NCI-H345 treated with DMSO at 0.1 percent for 48 hours (cell line): Measurements from ENCODE around the gene RAD51D.
"Not testable (repeated sequence)": the region's sequence is repeated elsewhere in the genome, so short reads cannot be mapped to it uniquely, and the experiment has no call there.

Source experiments
- DNase-seq: peaks from one replicate; lab custom pipeline; 2025; ENCODE audit not compliant: unreplicated experiment; lab: John Stamatoyannopoulos, UW

RAD51D gene

DNA sequence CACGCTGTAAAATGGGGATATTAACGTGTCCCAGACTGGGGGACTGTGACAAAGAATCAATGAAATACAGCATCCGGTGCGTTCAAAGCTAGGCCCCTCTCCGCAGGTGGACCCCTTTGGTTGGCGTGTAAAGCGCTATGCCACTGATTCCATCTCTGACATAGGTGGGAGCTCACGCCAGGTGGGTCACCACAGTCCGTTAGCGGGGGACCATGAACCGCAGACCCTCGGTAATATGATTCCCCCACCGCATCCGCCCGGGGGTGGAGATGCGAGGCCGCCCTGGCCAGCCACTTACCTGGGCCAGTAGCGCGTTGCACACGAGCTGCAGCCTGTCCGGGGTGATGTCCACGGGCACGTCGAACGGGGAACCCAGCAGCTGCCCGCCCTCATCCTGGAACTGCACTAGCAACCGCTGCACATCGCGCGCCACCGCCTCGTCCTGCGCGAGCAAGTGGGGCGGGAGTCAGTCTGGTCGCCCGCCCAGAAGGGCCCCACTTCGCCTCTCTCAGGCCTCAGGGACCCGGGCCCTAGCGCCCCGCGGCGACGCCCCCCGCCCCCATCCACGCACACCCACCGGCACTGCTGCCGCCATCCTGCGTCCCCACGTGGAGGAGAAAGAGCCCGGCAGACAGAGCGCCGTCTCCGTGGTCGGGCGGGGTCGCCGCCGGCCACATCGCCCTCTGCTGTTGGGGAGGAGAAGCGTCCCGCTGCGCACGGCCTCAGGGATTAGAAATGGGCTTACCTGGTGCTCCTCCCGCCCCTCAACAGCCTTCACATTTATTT is 22.2 kb upstream of the RAD51D start, which contains the start of gene NLE1:
Gene NLE1, minus strand, starts transcription at position 623 of the 786 bp plus-strand sequence. Its CDS starts 28 bp downstream, at position 595.
- peak; percentile 66 for DNase-seq

DNA sequence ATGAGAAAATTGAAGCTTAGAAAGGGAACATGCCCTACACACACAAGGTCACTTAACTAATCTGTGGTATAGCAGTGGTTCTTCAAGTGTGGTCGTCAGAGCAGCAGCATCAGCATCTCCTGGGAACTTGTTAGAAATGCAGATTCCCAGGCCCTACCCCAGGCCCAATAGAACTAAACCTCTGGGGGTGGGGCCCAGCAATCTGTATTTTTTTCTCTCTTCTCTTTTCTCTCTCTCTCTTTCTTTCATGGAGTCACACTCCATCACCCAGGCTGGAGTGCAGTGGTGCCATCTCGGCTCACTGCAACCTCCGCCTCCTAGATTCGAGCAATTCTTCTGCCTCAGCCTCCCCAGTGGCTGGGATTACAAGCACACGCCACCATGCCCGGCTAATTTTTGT is 18.6 kb upstream of the RAD51D start:
- no peak for DNase-seq

DNA sequence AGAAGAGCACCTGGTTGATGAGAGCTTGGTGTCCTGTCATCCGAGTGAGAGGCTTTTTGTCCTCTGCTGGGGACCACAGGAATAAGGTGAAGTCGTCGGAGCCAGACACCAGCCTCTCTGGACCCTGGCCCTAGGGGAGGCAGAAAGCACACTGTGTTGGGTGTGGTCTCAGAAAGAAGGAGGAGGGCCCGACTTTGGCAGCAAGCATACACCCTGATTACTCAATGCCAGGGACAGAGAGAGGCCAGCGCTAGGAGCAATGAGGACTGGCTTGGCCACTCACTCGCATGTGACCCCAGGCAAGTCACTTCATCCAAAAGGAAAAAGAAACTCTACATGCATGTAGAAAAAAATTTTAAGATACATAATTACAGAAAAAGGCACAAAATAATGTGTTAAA is 15.7 kb upstream of the RAD51D start:
- DNase-seq, result no peak

DNA sequence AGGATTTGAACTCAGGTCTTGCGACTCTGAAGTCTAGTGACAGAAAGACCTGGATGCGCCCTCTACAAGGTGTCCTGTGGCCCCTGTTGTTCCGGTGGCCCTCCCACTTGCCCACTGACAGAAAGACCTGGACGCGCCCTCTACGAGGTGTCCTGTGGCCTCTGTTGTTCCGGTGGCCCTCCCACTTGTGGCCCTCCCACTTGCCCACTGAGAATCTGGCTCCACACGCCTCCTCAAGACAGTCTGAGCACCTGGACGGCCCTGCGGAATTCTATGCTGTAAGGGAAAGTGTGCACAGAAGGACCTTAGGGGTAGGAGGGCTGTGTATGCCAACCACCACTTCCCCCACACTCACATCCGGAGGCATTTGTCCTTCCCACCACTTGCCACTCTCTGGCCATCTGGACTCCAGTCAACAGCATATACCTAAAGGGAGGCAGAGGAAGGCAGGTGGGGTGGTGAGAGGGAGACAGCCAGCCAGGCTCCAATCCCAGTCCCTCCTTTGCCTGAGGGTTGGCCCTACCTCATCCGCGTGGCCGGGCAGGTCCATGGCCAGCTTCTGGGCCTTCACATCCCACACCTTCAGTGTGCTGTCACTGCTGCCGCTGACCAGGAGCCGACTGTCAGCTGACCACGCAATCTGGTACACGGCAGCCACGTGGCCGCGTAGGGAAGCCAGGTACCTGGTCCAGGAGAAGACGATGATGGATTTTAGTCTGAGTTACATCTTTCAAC is 13.3 kb upstream of the RAD51D start:
- DNase-seq, result no peak

DNA sequence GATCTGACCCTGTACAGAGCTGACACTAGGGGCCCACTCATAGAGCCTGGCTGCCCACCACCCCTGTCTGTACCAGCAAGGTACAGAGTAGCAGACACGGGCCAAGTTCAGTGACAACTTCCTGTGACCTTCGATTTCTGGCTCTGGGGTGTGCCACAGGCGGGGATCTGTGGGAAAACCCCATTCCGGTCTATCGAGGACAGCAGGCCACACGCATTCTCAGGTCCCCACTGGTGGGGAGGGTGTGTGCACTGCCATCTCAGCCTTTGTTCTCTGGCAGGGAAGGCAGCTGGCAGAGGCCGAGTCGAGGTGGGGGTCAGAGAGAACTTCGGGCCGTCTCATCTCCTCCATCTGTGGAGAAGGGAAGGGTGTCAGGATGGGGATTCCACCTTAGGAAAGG is 12.4 kb upstream of the RAD51D start:
- DNase-seq, result no peak

DNA sequence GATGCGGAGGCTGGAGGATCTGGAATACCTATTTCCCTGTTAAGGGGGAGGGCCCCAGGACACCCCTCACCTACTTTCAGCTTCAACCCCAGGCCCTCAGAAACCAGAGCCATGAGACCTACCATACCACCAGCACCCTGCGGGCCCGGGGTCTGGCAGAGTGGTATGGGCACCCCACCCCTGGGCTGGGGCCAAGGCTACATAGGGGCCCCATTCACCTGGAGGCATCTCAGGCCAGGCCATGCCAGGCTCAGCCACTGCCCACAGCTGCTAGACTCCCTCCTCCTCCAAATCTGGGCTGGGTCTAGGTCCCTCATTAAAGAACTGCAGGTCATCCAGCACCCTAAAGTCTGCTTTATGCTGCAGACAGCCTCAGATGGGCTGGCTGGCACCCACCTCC is 10.7 kb upstream of the RAD51D start:
- DNase-seq, result no peak

DNA sequence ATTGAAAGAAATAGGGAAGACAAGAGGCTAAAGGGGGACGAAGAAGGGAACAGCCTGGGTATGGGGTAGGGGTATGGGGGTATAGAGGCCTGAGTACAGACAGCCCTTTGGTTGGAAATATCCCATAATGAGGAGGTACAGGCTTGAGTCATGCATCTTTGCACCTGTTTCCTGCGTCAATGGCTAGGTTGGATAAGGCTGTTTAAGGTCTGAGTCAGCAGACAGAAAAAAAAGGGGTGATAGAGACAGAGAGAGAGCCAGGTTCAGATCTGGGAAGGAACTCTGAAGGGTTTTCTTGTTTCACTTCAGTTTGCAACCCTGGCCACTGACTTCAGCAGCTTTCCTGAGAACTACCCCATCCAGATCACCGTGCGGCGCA is 10.3 kb upstream of the RAD51D start:
- DNase-seq, result no peak

DNA sequence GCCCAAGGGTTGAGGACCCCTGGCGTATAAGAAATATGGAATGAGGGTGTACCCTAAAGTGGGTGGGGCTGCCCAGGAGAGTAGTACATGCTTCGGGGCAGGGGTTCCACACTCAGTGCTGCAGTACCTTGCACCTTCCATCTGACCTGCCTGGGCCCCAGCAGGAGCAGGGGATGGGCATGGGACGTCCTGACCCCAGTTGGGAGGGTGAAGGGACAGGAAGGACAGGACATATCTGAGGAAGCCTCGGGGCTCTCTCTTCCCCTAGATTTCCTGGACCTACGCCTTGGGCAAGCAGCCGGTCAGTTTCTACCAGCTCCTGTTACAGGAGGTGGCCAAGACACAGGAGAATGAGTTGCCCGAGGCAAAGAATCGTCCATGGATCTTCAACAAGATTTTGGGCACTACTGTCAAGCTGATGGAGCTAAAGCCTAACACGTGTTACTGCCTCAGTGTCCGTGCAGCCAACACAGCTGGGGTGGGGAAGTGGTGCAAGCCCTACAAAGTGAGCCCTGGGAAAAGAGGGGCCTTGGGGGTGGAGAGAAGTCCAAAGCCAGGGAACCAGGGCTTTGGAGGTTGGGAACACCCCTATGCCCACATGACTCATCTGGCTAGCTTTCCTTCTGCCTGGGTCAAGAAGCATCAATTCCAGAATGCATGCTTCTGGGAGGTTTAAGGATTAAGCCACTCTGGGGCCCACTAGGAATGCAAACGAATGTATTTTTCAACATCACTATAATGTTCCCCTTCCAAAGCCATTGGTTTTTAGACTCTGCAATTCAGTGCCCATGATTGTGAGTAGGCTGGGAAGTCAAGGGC is 9.7 kb upstream of the RAD51D start:
- DNase-seq, result no peak

DNA sequence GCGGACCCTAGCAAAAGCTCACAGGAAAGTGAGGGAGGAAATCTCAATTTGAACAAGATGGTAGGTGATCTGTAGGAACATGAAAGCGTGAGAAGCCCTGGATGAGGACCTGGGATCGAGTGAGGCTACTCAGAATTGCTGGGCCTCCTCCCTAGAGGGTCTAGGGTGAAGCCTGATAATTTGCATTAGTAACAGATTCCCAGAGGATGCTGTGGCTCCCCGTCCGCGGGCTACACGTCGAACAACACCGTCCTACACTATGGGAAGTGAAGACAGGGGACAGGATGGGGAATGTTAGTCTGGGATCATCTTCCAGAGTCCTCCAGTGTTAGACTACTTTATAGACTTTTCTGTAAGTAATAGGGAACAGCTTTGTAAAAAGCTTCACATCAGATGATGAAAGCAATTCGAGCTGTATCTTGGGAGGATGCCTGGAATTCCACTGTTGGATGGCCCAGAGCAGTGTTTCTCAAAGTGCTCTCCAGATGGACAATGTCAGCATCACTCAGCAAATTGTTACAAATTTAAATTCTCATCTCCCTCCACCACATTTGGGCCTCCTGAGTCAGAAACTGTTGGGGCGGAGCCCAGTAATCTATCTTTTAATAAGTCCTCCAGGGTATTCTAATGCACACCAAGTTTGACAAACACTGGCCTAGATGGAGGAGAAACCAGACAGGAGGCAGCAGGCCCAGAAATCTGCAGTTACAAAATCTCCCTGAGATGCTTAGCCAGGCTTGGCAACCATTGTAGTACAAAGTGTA is 8.3 kb upstream of the RAD51D start:
- no peak for DNase-seq

DNA sequence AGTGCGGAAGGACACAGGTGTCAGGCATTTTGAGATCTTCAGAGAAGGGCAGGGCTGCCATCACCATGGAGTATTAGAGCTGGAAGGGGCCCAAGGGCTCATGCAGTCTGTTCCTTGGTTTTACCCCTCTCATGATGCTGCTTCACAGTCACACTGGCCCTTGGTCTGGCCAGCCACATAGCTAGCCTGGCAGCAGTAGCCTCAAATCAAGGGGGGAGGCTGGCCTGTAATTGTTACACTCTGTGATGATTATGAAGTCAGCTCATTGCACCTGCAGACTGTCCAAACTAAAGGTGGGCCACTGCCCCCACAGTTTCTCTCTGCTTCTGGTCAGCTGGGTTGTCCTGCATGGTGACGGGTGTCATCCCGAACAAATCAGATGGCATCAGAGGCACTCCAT is 1.7 kb upstream of the RAD51D start, which contains the start of gene FNDC8:
Gene FNDC8, plus strand, starts transcription at position 301 of the 400 bp plus-strand sequence. Its CDS starts 79 bp downstream, at position 380.
- no peak for DNase-seq

DNA sequence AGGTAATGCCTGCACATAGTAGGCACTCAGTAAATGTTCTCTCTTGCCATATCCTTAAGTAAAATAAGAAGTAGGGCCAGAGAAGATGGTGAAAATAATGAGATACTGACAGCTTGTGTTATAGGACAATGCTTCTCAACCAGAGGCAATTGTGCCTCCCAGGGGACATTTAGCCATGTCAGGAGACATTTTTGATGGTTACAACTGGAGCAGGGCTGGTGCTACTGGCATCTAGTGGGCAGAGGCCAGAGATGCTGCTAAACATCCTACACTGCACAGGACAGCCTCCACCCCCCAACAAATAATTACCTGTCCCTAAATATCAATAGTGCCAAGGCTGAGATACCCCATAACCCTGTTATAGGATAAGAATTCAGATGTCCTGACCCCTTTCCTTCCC is 1.7 kb downstream of the RAD51D start:
- DNase-seq, result no peak

DNA sequence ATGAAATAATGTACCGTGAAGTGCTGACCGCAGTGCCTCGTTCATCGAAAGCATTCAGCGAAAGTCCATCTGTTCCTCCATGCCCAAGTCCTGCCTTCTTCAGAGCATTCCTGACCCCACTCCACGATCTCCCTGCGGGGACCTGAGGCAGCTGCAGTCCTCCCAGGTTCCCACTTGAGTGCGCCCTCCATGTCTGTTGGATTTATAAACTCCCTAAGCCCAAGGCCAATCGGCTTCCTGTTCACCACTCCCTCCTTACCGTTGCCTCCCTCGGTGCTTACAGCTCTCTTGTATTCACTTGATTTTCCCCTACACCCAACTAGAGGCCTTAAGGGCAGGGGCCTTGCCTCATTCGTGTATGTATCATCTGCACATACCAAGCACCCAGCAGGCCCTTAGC is 2.8 kb downstream of the RAD51D start:
- no peak for DNase-seq

DNA sequence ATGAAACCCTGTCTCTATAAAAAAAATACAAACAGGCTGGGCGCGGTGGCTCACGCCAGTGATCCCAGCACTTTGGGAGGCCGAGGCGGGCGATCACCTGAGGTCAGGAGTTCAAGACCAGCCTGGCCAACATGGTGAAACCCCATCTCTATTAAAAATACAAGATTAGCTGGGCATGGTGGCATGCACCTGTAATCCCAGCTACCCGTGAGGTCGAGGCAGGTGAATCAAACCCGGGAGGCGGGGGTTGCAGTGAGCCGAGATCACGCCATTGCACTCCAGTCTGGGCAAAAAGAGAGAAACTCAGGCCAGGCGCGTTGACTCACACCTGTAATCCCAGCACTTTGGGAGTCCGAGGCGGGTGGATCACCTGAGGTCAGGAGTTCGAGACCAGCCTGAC is 8.9 kb downstream of the RAD51D start:
- not testable (repeated sequence) for DNase-seq

DNA sequence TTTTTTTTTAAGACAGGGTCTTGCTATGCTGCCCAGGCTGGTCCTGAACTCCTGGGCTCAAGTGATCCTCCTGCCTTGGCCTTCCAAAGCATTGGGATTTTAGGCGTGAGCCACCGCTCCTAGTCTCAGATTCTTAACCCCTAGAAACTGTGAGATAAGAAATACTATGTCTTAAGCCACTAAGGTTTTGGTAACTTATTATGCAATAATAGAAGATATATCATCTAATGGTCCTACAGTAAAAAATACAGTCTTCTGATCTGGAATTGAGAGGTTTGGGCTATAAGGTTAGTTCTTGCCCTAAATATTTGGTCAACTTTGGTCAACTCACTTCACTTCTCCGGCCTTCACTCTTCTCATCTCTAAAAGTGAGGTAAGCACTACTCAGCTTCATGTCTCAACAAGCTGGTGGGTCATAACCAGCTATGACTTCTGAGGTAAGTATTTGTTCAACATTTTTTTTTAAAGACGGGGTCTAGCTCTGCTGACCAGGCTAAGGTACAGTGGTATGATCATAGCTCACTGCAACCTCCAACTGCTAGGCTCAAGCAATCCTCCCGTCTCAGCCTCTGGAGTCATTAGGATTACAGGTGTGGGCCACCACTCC is 14.7 kb downstream of the RAD51D start:
- DNase-seq, result no peak

DNA sequence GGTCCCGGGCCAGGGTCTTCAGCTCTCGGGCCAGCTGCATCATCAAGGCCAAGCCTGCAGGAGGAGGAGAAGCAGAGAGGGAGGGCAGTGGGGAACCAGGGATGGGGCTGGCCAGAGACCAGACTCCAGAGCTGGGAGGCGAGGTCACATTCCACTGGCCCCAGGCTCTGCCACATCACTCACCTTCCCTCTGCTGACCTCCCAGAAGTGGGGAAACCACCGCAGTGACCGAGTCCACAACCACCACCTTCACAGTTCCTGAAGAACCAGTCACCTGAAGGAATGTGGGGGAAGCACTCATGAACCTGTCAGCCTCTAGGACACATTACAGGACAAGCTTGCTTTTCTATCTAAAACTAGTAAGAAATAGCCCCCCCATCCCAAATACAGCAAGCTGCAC is 16.4 kb downstream of the RAD51D start:
- no peak for DNase-seq

DNA sequence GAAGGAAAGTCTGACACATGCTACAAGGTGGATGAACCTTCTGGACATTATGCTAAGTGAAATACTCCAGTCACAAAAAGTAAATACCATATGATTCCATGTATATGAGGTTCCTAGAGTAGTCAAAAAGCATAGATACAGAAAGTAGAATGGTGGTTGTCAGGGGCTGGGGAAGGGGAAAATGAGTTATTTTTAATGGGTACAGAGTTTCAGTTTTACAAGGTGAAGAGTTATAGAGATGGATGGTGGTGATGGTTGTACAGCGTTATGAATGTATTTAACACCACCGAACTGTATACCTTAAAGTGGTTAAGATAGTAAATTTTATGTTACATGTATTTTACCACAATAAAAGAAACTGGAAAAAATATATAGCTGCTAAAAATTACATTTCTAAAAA is 17.9 kb downstream of the RAD51D start:
- no peak for DNase-seq

DNA sequence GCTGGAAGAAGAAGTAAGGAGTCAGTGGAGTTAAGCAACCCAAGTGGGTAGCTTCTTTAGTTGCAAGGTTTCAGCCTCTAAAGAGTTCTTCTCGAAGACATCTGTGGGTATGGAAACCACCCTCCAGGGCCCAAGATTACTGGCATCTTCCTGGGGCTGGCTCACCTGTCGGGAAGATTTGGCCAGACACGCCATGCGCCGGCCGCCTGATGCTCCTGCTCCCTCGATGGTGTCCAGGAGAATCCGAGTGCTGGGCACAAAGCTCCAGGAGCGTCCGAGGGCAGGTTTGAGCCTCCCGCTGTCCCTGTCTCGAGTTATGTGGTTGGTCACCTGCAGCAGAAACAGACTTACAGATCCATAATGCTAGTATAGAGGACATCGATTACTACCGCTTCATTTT is 18.6 kb downstream of the RAD51D start:
- no peak for DNase-seq

DNA sequence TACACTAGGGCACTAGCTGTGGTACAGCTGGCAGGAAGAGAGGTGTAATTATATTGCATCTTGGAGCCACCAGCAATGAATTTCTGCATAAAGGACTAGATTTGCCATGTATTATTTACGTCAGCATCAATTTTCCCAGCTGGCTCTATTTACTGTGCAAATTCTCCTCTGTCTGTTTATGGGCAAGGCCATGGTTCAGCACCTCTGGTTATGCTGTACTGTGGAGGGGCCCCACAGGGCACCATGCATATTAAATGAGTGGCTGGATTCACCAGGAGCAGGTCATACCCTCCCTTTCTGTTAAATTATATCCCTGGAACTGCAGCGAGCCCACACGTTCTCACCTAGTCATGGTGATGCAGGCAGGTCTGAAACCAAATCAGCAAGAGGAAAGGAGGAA is 19.8 kb downstream of the RAD51D start:
- no peak for DNase-seq

DNA sequence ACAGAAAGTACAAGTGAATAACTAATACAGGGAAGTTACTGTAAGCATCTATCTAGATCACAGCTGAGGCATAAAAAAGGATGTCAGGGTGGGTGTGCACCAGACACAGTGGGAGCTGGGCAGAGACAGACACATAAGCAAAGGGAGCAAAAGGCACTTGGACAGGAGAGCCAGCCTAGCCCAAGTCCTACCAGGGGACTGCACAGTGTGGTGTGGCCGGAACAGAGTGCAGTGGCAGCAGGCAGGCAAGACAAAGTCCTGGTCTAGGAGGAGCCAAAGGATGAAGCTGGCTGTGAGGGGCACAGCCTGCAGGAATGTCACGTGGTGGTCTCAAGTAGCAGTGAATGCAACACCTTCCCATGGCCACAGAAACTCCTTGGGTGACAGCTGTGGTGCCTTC is 21.9 kb downstream of the RAD51D start:
- no peak for DNase-seq

DNA sequence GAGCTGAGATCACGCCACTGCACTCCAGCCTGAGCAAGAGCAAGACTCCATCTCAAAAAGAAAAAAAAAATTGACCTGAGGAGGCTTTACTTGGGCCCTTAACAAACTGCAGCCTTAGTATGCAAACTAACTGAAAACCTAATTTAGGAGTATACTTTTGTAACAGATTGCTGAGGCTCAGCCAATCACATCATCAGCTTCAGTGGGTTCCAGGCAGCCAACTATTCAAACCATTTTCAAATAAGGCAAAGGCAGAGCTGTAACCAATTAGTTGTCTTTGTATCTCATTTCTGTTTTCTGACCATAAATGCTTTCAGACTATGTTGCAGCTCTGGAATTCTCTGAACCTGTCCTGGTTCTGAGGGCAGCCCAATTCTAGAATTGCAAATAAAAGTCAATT is 23.9 kb downstream of the RAD51D start:
- no peak for DNase-seq
